T-helper 9 cell (primary cell): ENCODE data around the gene LTB4R2.

ENCODE experiments used
- DNase-seq: peaks from one replicate; pipeline ENCODE4 v3.0.0-alpha.2; 2020

LTB4R2 gene

GRCh38 chr14:24299255-24300191, 10.4 kb upstream of the LTB4R2 start, which contains the start of the genes DHRS1 and NOP9:
DHRS1 (minus strand) TSS chr14:24299780; CDS start chr14:24299106, 674 bp downstream.
NOP9 (plus strand) TSS chr14:24299850; CDS start chr14:24299955, 105 bp downstream.
- DNase-seq = peak; percentile 95

- DNase-seq = no peak
Observed at GRCh38 chr14:24300326-24300980, 9.5 kb upstream of the LTB4R2 start.

- no peak for DNase-seq
Observed at GRCh38 chr14:24304019-24304387, 5.9 kb upstream of the LTB4R2 start.

- no peak for DNase-seq
Observed at GRCh38 chr14:24307156-24307574, 2.8 kb upstream of the LTB4R2 start.

- peak; percentile 46 for DNase-seq
Observed at GRCh38 chr14:24307575-24308341, 2.2 kb upstream of the LTB4R2 start, which contains the start of gene CIDEB. CIDEB (minus strand) TSS chr14:24307977; CDS start chr14:24307858, 119 bp downstream.

- no peak for DNase-seq
Observed at GRCh38 chr14:24308342-24309124, 1.4 kb upstream of the LTB4R2 start.

GRCh38 chr14:24310265-24310645, 315 bp downstream of the LTB4R2 start:
- no peak for DNase-seq

GRCh38 chr14:24310646-24311604, 985 bp downstream of the LTB4R2 start, which contains the start of gene LTB4R:
LTB4R (plus strand) TSS chr14:24311502; CDS start chr14:24315652, 4,150 bp downstream.
- peak; percentile 54 for DNase-seq

GRCh38 chr14:24311837-24312615, 2.1 kb downstream of the LTB4R2 start:
- no peak for DNase-seq

- peak; percentile 24 for DNase-seq
Observed at GRCh38 chr14:24312736-24313507, 3.0 kb downstream of the LTB4R2 start.

- DNase-seq = no peak
Observed at GRCh38 chr14:24313913-24314312, 4.0 kb downstream of the LTB4R2 start.

- no peak for DNase-seq
Observed at GRCh38 chr14:24314377-24315193, 4.6 kb downstream of the LTB4R2 start.

GRCh38 chr14:24315243-24315806, 5.4 kb downstream of the LTB4R2 start:
- DNase-seq = no peak

GRCh38 chr14:24315807-24316596, 6.1 kb downstream of the LTB4R2 start:
- no peak for DNase-seq

GRCh38 chr14:24316597-24316950, 6.6 kb downstream of the LTB4R2 start:
- DNase-seq = no peak

- no peak for DNase-seq
Observed at GRCh38 chr14:24317141-24317928, 7.4 kb downstream of the LTB4R2 start.
